ENCODE data around the gene IL32.
A peak's percentile ranks its signal among the peaks of the same experiment; 100 is the strongest.

The IL32 gene

GRCh38 chr16:3027489-3027795 lies 38.0 kb upstream of the IL32 start:
- TF ChIP-seq CTCF (IDR thresholded peaks at IDR 0.05; ENCODE audit: low read depth, low read length, missing control alignments) = no peak
- Histone ChIP-seq H3K4me3 (ENCODE audit: low read depth, low read length) (no peak overlapping the region), H3K36me3 (replicated peaks) (peaks cover 13% of the 10 kb centered on the region), H3K27ac (no peak overlapping the region), H3K27me3 (replicated peaks) (peaks cover 22% of the 10 kb centered on the region)
- in situ Hi-C loops (cut with HindIII; ENCODE audit: low pct_ligation_motif_present, low sequenced_read_pairs) = no loop called here
- no peak for DNase-seq

- peak; percentile 45 for DNase-seq
- peaks cover 29% of the 10 kb centered on the region for H3K27me3 ChIP-seq (replicated peaks)
- in situ Hi-C loops (cut with HindIII; ENCODE audit: low pct_ligation_motif_present, low sequenced_read_pairs) = no loop called here
- TF ChIP-seq CTCF (IDR thresholded peaks at IDR 0.05; ENCODE audit: low read depth, low read length, missing control alignments) = peak; percentile 80
- peaks cover 7% of the 10 kb centered on the region for H3K36me3 ChIP-seq (replicated peaks)
- H3K4me3 ChIP-seq (ENCODE audit: low read depth, low read length) = no peak overlapping the region
- H3K27ac ChIP-seq = no peak overlapping the region
These were observed 37.3 kb upstream of the IL32 start for GRCh38 chr16:3027983-3028715.

GRCh38 chr16:3028716-3029319 lies 36.6 kb upstream of the IL32 start:
- H3K27me3 ChIP-seq (replicated peaks) = peaks cover 35% of the 10 kb centered on the region
- H3K27ac ChIP-seq = no peak overlapping the region
- H3K36me3 ChIP-seq (replicated peaks) = peaks cover 7% of the 10 kb centered on the region
- no peak overlapping the region for H3K4me3 ChIP-seq (ENCODE audit: low read depth, low read length)
- in situ Hi-C loops (cut with HindIII; ENCODE audit: low pct_ligation_motif_present, low sequenced_read_pairs) = no loop called here
- no peak for TF ChIP-seq CTCF (IDR thresholded peaks at IDR 0.05; ENCODE audit: low read depth, low read length, missing control alignments)
- DNase-seq = no peak

- no peak for DNase-seq
- H3K27ac ChIP-seq = no peak overlapping the region
- H3K4me3 ChIP-seq (ENCODE audit: low read depth, low read length) = no peak overlapping the region
- H3K36me3 ChIP-seq (replicated peaks) = peaks cover 7% of the 10 kb centered on the region
- in situ Hi-C loops (cut with HindIII; ENCODE audit: low pct_ligation_motif_present, low sequenced_read_pairs) = no loop called here
- H3K27me3 ChIP-seq (replicated peaks) = peaks cover 41% of the 10 kb centered on the region
- no peak for TF ChIP-seq CTCF (IDR thresholded peaks at IDR 0.05; ENCODE audit: low read depth, low read length, missing control alignments)
These were observed 35.8 kb upstream of the IL32 start for GRCh38 chr16:3029491-3030221.

- Histone ChIP-seq H3K4me3 (ENCODE audit: low read depth, low read length) (no peak overlapping the region), H3K27ac (no peak overlapping the region), H3K36me3 (replicated peaks) (peaks cover 7% of the 10 kb centered on the region), H3K27me3 (replicated peaks) (peaks cover 47% of the 10 kb centered on the region)
- DNase-seq = no peak
- in situ Hi-C loops (cut with HindIII; ENCODE audit: low pct_ligation_motif_present, low sequenced_read_pairs) = no loop called here
- TF ChIP-seq CTCF (IDR thresholded peaks at IDR 0.05; ENCODE audit: low read depth, low read length, missing control alignments) = no peak
These were observed 34.9 kb upstream of the IL32 start for GRCh38 chr16:3030222-3031212.

All from brain microvascular endothelial cell (primary cell).